ENCODE measurements around the gene ZFYVE9.
"Not testable (repeated sequence)": the region's sequence is repeated elsewhere in the genome, so short reads cannot be mapped to it uniquely, and the experiment has no call there.

Gene ZFYVE9

GRCh38 chr1:52365746-52366516, 224.0 kb downstream of the ZFYVE9 start, which contains the start of gene CC2D1B:
Gene CC2D1B, minus strand, starts transcription at chr1:52366205. Its CDS starts 1,585 bp downstream, at chr1:52364620.
- TF ChIP-seq CTCF (IDR thresholded peaks at IDR 0.05; ENCODE audit: insufficient read depth, low read length, missing control alignments): peak; percentile 22
- H3K4me3 ChIP-seq (ENCODE audit: low read depth, low read length): peak within 1 kb of the TSS; percentile 88
- DNase-seq (ENCODE audit: low read depth, low spot score): peak; percentile 55
- CTCF ChIA-PET: interaction anchor here (0.9 to 1.6 kb wide), 5 partner anchors 8 to 321 kb away, joined by 3 to 6 read pairs (median 4); no protein-coding TSS in a partner anchor
- POLR2A ChIA-PET: interaction anchor here (0.5 to 1.4 kb wide), 5 partner anchors 14 to 379 kb away, joined by 3 to 5 read pairs (median 3); no protein-coding TSS in a partner anchor

- DNase-seq (ENCODE audit: low read depth, low spot score): no peak
- no peak for TF ChIP-seq CTCF (IDR thresholded peaks at IDR 0.05; ENCODE audit: insufficient read depth, low read length, missing control alignments)
- CTCF ChIA-PET: interaction anchor here (0.9 to 1.6 kb wide), 3 partner anchors 27 to 320 kb away, joined by 3 to 6 read pairs (median 4); no protein-coding TSS in a partner anchor
- peak overlapping the region; percentile 88 for H3K4me3 ChIP-seq (ENCODE audit: low read depth, low read length)
- POLR2A ChIA-PET: interaction anchor here (1.0 kb wide), 1 partner anchor 18 kb away, joined by 3 read pairs; no protein-coding TSS in a partner anchor
Observed at GRCh38 chr1:52366517-52366827, 224.6 kb downstream of the ZFYVE9 start.

GRCh38 chr1:52367272-52367671, 225.4 kb downstream of the ZFYVE9 start:
- no peak overlapping the region for H3K4me3 ChIP-seq (ENCODE audit: low read depth, low read length)
- ChIA-PET CTCF (interaction anchor here (1.0 to 1.3 kb wide), 2 partner anchors 9 to 28 kb away, joined by 3 to 4 read pairs; no protein-coding TSS in a partner anchor), POLR2A (no interaction called here)
- no peak for TF ChIP-seq CTCF (IDR thresholded peaks at IDR 0.05; ENCODE audit: insufficient read depth, low read length, missing control alignments)
- no peak for DNase-seq (ENCODE audit: low read depth, low spot score)

- DNase-seq (ENCODE audit: low read depth, low spot score): no peak
- H3K4me3 ChIP-seq (ENCODE audit: low read depth, low read length): peak overlapping the region; percentile 48
- TF ChIP-seq CTCF (IDR thresholded peaks at IDR 0.05; ENCODE audit: insufficient read depth, low read length, missing control alignments): peak; percentile 15
- ChIA-PET CTCF (interaction anchor here (0.5 to 1.0 kb wide), 4 partner anchors 8 to 301 kb away, joined by 3 to 5 read pairs (median 4); no protein-coding TSS in a partner anchor), POLR2A (interaction anchor here (0.7 kb wide), 1 partner anchor 41 kb away, joined by 3 read pairs; no protein-coding TSS in a partner anchor)
Observed at GRCh38 chr1:52368383-52369172, 226.7 kb downstream of the ZFYVE9 start.

- POLR2A ChIA-PET; CTCF ChIA-PET; DNase-seq (ENCODE audit: low read depth, low spot score): not testable (repeated sequence)
Observed at GRCh38 chr1:52369851-52370250, 228.0 kb downstream of the ZFYVE9 start.

DNA sequence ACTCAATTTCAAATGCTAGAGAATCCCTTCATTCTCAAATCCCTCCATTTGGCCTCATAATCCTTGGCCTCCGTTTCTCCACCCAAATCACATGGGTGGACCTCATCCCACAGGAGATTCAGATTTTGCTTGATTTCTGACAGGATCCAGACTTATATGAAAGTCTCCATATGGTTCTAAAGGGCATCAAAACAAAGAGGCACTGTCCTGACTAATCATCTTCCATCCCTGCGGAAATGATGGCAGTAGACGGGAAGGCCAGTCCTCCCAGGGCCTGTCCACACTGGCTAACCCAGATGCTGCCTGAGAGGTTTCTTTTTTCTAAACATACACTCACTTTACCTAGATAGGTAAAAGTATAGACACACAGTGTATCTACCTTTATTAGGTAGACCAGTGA, 243.5 kb downstream of the ZFYVE9 start:
- no peak for DNase-seq (ENCODE audit: low read depth, low spot score)
- no peak overlapping the region for H3K4me3 ChIP-seq (ENCODE audit: low read depth, low read length)
- TF ChIP-seq CTCF (IDR thresholded peaks at IDR 0.05; ENCODE audit: insufficient read depth, low read length, missing control alignments): no peak
- ChIA-PET POLR2A (no interaction called here), CTCF (no interaction called here)

More at GRCh38 chr1:52369851-52370250, 228.0 kb downstream of the ZFYVE9 start:
- H3K4me3 ChIP-seq (ENCODE audit: low read depth, low read length): not testable (repeated sequence)
